ENCODE results near the gene PTGDS. TPM values are rescaled to one million over a fixed set of nuclear protein-coding genes. Genes with fewer than 3 reads are reported as not detected.

The PTGDS gene
- total and polyA plus RNA-seq, 9 donors: 5.8 to 191 (median 43.1) TPM

DNA sequence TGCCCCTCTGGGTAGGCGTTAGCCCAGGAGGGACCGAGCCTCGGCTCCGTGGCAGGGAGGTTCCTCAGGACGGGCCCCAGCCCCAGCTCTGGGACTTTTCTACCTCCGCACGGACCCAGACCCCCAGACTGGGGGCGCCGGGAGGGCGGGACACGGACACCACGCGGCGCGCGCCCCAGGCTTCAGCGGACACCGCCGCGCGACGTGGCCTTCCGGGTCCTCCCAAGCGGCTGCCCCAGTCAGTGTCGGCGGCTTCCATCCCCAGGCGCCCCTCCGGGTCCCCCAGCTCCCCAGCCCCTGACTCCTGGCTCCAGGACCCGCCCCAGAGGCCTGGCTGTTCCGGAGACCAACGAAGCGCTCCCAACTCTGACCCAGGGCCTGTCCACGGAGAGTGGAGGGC lies 8.5 kb downstream of the PTGDS start:
- Histone ChIP-seq H3K9me3 (no peaks in the 10 kb centered on the region), H3K27ac (no peak overlapping the region), H3K36me3 (no peaks in the 10 kb centered on the region), H3K4me1 (ENCODE audit: insufficient read depth) (no peaks in the 10 kb centered on the region), H3K27me3 (no peaks in the 10 kb centered on the region), H3K4me3 (no peak overlapping the region)
- intact Hi-C loops (cut with DNase I): no loop called here
- 16 to 22% (median 22%) methylated on average over 30 to 33 of the region's 33 CpGs for WGBS, 3 donors
- TF ChIP-seq, protein P1, sequence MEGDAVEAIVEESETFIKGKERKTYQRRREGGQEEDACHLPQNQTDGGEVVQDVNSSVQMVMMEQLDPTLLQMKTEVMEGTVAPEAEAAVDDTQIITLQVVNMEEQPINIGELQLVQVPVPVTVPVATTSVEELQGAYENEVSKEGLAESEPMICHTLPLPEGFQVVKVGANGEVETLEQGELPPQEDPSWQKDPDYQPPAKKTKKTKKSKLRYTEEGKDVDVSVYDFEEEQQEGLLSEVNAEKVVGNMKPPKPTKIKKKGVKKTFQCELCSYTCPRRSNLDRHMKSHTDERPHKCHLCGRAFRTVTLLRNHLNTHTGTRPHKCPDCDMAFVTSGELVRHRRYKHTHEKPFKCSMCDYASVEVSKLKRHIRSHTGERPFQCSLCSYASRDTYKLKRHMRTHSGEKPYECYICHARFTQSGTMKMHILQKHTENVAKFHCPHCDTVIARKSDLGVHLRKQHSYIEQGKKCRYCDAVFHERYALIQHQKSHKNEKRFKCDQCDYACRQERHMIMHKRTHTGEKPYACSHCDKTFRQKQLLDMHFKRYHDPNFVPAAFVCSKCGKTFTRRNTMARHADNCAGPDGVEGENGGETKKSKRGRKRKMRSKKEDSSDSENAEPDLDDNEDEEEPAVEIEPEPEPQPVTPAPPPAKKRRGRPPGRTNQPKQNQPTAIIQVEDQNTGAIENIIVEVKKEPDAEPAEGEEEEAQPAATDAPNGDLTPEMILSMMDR (IDR thresholded peaks at IDR 0.05): no peak
- TF ChIP-seq EP300 (IDR thresholded peaks at IDR 0.05) (no peak), POLR2A (IDR thresholded peaks at IDR 0.05) (no peak)
- no peak for DNase-seq

DNA sequence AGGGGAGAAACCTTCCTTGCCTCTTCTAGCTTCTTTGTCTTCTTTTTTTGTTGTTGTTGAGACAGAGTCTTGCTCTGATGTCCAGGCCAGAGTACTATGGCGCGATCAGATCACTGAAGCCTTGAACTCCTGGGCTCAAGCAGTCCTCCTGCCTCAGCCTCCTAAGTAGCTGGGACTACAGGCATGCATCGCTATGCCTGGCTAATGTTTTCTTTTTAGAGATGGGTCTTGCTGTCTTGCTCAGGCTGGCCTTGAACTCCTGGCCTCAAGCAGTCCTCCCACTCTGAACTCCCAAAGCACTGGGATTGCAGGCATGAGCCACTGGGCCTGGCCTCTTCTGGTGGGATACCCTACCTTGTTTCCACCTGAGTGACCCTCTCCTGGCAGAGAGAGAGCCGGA lies 11.6 kb downstream of the PTGDS start:
- intact Hi-C loops (cut with DNase I): no loop called here
- H3K36me3 ChIP-seq: no peaks in the 10 kb centered on the region
- no peak overlapping the region for H3K27ac ChIP-seq
- peaks cover 4% of the 10 kb centered on the region for H3K4me1 ChIP-seq (ENCODE audit: insufficient read depth)
- 72 to 83% (median 77%) methylated on average over 4 of the region's 4 CpGs for WGBS, 3 donors
- H3K27me3 ChIP-seq: no peaks in the 10 kb centered on the region
- no peak for DNase-seq
- TF ChIP-seq, protein P1 (IDR thresholded peaks at IDR 0.05): no peak
- TF ChIP-seq POLR2A (IDR thresholded peaks at IDR 0.05): no peak
- TF ChIP-seq EP300 (IDR thresholded peaks at IDR 0.05): no peak
- no peak overlapping the region for H3K4me3 ChIP-seq
- H3K9me3 ChIP-seq: no peaks in the 10 kb centered on the region

- TF ChIP-seq, protein P1 (IDR thresholded peaks at IDR 0.05): no peak
- no peak for TF ChIP-seq POLR2A (IDR thresholded peaks at IDR 0.05)
- no peak for TF ChIP-seq EP300 (IDR thresholded peaks at IDR 0.05)
- no peak overlapping the region for H3K4me3 ChIP-seq
- H3K27me3 ChIP-seq: no peaks in the 10 kb centered on the region
- no peaks in the 10 kb centered on the region for H3K36me3 ChIP-seq
- WGBS, 3 donors: 87 to 92% (median 89%) methylated on average over 10 of the region's 10 CpGs
- intact Hi-C loops (cut with DNase I): no loop called here
- H3K4me1 ChIP-seq (ENCODE audit: insufficient read depth): peaks cover 5% of the 10 kb centered on the region
- no peaks in the 10 kb centered on the region for H3K9me3 ChIP-seq
- no peak overlapping the region for H3K27ac ChIP-seq
- DNase-seq: no peak
These were observed 13.1 kb downstream of the PTGDS start for GRCh38 chr9:136990242-136990911.

GRCh38 chr9:136991993-136992818 lies 14.9 kb downstream of the PTGDS start, which contains the start of gene PAXX:
TSS of gene PAXX (plus strand) at chr9:136992422. CDS start at chr9:136992444, 22 bp downstream.
- intact Hi-C loops (cut with DNase I): no loop called here
- 0 to 1% (median 1%) methylated on average over 61 to 92 of the region's 92 CpGs for WGBS, 3 donors
- H3K4me3 ChIP-seq: peak within 1 kb of the TSS; percentile 66

More at GRCh38 chr9:136991993-136992818, 14.9 kb downstream of the PTGDS start, which contains the start of gene PAXX:
- Histone ChIP-seq H3K36me3 (no peaks in the 10 kb centered on the region), H3K27me3 (no peaks in the 10 kb centered on the region), H3K9me3 (no peaks in the 10 kb centered on the region), H3K27ac (peak within 1 kb of the TSS in 1 of 2 donors; percentile 72), H3K4me1 (ENCODE audit: insufficient read depth) (peaks cover 14% of the 10 kb centered on the region)
- DNase-seq: peak; percentile 91 to 95 (median 94)
- TF ChIP-seq POLR2A (IDR thresholded peaks at IDR 0.05) (peak; percentile 24), EP300 (IDR thresholded peaks at IDR 0.05) (no peak)
